GM12874 (cell line): ENCODE measurements around the gene COL26A1.

Source experiments
- TF ChIP-seq, protein P1 (sequence below): IDR thresholded peaks from 2 replicates; pipeline ENCODE4 v1.5.1; 2011; ENCODE audit warnings: low read depth, mild to moderate bottlenecking, control low read depth, low read length, moderate library complexity; ENCODE audit not compliant: insufficient read depth

The COL26A1 gene

DNA sequence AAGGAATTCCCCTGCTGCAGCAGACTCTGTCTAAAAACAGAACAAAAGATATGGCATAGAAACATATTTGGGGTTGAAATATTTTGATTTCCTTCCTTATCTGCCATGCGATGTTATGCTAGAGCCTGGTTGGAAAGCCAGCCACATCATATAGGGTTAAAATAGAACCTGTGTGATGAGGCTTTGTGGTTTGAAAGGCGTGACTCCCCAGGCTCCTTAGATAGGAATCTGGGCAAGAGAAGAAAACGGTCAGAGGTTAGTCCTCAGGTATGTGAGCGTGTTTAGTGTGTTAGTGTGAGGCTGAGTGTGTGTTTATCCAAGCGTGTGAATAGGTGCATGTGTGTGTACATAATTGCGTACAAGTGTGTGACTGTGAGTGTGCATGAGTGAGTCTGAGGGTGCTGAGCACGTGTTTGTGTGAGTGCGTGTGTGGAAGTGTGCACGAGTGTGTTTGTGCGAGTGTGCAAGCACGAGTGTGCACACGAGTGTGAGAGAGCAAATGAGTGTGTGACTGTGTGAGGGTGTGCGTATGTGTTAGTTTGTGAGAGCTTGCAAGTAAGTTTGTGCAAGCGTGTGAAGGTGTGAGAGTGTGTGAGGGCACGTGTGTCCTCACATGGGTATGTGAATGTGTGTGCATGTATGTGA is 79.9 kb downstream of the COL26A1 start:
- TF ChIP-seq, protein P1, sequence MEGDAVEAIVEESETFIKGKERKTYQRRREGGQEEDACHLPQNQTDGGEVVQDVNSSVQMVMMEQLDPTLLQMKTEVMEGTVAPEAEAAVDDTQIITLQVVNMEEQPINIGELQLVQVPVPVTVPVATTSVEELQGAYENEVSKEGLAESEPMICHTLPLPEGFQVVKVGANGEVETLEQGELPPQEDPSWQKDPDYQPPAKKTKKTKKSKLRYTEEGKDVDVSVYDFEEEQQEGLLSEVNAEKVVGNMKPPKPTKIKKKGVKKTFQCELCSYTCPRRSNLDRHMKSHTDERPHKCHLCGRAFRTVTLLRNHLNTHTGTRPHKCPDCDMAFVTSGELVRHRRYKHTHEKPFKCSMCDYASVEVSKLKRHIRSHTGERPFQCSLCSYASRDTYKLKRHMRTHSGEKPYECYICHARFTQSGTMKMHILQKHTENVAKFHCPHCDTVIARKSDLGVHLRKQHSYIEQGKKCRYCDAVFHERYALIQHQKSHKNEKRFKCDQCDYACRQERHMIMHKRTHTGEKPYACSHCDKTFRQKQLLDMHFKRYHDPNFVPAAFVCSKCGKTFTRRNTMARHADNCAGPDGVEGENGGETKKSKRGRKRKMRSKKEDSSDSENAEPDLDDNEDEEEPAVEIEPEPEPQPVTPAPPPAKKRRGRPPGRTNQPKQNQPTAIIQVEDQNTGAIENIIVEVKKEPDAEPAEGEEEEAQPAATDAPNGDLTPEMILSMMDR: no peak

DNA sequence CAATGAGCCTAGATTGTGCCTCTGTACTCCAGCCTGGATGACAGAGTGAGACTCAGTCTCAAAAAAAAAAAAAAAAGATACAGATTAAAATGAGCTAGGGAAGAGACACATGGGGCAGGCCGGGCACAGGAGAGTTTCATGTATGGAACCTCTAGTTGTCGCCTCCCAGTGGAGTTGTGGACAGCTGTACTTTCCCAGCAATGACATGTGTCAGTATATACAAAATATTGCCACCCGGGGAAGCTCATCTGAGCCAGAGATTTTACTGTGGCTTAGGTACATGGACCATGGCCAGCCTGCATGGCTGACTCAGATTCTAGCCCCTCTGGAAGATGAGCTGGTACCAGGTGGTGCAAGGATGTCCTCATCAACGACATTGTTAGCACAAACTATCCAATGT is 87.4 kb downstream of the COL26A1 start:
- TF ChIP-seq, protein P1: no peak

DNA sequence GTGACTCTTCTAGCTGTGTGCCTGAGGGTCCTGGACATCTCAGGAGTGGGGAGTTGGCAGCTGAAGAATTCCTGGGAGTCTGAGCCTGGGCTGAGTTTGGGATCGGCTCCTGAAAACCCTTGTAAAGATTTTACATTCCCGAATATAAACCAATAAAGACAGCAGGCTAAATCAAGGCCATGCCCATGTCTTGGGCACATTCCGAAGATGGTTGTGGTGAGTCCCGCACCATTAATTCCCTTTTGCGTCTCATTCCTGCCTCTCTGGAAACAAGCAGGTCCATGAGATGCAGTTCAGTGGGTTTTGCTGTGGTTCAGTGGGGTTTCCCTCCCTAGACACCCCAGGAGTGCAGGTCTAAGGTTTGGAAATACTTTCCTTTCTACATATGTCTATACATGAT is 90.9 kb downstream of the COL26A1 start:
- TF ChIP-seq, protein P1: no peak

DNA sequence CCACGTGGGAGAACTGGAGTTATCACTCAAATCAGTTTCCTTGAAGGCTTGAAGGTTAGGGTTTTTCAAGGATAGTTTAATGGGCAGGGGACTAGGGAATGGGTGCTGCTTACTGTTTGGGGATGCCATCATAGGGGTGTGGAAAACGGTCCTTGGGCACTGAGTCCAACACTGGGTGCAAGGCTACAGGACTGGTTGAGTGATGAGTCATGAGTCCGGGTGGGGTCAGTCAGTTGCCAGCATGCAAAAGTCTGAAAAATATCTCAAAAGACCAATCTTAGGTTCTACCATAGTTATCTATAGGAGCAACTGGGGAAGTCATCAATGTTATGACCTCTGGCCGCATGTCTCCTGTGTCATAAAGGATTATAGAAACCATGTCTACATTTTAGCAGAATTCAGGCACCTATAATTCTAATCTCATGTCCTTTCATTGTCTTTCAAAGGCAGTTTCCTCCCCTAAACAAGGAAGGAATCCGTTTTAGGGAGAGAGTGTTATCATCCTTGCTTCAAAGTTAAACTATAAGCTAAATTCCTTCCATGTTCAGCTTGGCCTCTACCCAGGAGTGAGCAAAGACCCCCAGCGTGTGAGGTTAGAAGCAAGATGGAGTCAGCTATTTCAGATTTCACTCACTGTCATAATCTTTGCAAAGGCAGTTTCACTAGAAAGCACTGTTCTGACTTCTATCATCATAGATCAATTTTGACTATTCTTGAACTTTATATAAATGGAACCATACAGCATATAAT is 94.5 kb downstream of the COL26A1 start:
- TF ChIP-seq, protein P1: no peak

DNA sequence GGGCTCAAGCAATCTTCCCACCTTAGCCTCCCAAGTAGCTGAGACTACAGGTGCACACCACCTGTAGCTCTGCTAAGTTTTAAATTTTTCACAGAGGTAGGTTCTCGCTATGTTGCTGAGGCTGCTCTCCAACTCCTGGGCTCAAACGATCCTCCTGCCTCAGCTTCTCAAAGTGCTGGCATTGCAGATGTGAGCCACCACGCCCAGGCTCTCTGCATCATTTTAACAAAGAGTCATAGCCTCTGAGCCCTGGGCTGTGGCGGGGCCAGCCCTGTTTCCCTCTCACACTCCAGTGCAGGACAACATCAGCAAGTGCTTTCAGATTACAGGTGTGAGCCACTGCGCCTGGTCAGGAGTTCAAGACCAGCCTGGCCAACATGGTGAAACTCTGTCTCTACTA is 102.5 kb downstream of the COL26A1 start:
- TF ChIP-seq, protein P1: no peak

DNA sequence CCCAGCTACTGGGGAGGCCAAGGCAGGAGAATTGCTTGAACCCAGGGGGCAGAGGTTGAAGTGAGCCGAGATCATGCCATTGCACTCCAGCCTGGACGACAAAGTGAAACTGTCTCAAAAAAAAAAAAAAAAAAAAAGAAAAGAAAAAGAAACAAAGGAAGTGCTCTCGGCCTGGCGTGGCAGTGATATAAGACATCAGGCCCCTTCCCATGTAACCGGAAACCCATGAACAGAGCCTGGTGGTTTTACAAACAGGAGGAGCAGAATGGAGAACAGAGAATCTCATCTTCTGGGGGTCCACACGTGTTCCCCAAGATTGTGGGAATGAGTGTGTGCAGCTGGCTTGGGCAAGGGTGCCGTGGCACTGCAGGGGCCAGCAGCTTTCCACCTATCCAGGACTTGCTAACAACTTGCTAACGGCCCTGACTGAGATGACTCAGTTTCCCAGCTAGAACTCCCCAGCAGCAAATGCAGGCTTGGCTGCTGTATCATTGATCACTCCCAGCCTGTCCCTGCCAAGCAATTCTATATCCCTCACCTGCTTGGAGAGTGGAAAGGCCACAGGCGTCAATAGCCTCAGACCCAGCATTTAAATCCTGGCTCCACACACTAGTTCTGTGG is 103.0 kb downstream of the COL26A1 start:
- TF ChIP-seq, protein P1: no peak

DNA sequence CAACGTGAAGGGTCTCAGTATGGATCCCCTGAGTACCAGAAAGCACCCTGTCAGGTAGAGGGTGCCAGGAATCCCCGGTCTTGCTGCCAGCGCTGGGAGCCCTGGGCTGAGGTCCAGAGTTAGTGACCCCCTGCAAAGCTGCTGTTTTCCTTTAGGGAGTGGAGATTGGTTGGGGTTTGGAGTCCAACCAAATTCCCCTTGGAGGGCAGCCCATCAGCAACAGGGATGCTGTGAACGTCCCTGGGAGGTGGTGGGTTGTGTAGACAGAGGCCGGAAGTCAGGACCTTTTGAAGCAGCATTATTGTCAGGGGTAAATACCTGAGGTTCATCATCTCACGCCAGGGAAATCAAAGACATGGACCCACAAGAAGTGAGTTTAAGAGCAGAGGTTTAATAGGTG is 104.2 kb downstream of the COL26A1 start:
- TF ChIP-seq, protein P1: no peak
